Astrocyte (in vitro differentiated cells and primary cell): Measurements from ENCODE around the gene SPO11. TPM values are rescaled to one million over a fixed set of nuclear protein-coding genes. Genes with fewer than 3 reads are reported as not detected.
"Not testable (repeated sequence)": the region's sequence is repeated elsewhere in the genome, so short reads cannot be mapped to it uniquely, and the experiment has no call there.

Source experiments
- DNase-seq: peaks from one replicate; pipeline ENCODE4 v3.0.0-alpha.2; 2010; ENCODE audit warnings: low read depth
- FAIRE-seq: peaks from 2 replicates; lab custom pipeline; 2011; peaks lifted over from hg19 to GRCh38; lab: Jason Lieb, UNC
- H2AFZ ChIP-seq: 2 replicates; pipeline ENCODE4 v1.6.0; 2012; ENCODE audit warnings: low read depth, low read length, inconsistent platforms
- H3K27ac ChIP-seq: 2 replicates; pipeline ENCODE4 v1.5.1; 2011; ENCODE audit warnings: low read depth, low read length, inconsistent platforms
- H3K27me3 ChIP-seq: 2 replicates; pipeline ENCODE4 v1.6.0; 2011; ENCODE audit warnings: low read length, inconsistent platforms; ENCODE audit not compliant: insufficient read depth
- H3K36me3 ChIP-seq: 2 replicates; pipeline ENCODE4 v1.5.1; 2011; ENCODE audit warnings: low read length, inconsistent platforms; ENCODE audit not compliant: insufficient read depth
- H3K4me1 ChIP-seq: 2 replicates; pipeline ENCODE4 v1.5.1; 2011; ENCODE audit warnings: low read length, inconsistent platforms; ENCODE audit not compliant: insufficient read depth
- H3K4me2 ChIP-seq: 2 replicates; pipeline ENCODE4 v1.6.0; 2012; ENCODE audit warnings: low read length, inconsistent platforms
- H3K4me3 ChIP-seq: 2 replicates; pipeline ENCODE4 v1.5.1; 2011; ENCODE audit warnings: low read depth, mild to moderate bottlenecking, low read length, inconsistent platforms; ENCODE audit not compliant: insufficient read depth
- H3K79me2 ChIP-seq: 2 replicates; pipeline ENCODE4 v1.6.0; 2012; ENCODE audit warnings: mild to moderate bottlenecking, low read length, inconsistent platforms; ENCODE audit not compliant: insufficient read depth
- H3K9ac ChIP-seq: 2 replicates; pipeline ENCODE4 v1.6.0; 2012; ENCODE audit warnings: mild to moderate bottlenecking, low read length, inconsistent platforms
- H3K9me3 ChIP-seq: 2 replicates; pipeline ENCODE4 v1.5.1; 2012; ENCODE audit warnings: low read depth, mild to moderate bottlenecking, low read length, inconsistent platforms; ENCODE audit not compliant: insufficient read depth
- H4K20me1 ChIP-seq: 2 replicates; pipeline ENCODE4 v1.6.0; 2012; ENCODE audit warnings: low read length, inconsistent platforms; ENCODE audit not compliant: insufficient read depth
- H3K27ac Mint-ChIP-seq: one replicate; pipeline ENCODE4 v1.8.0; 2021; ENCODE audit warnings: mild to moderate bottlenecking, mixed read lengths; ENCODE audit not compliant: unreplicated experiment
- H3K27me3 Mint-ChIP-seq: one replicate; pipeline ENCODE4 v1.8.0; 2021; ENCODE audit warnings: low read depth, mixed read lengths; ENCODE audit not compliant: unreplicated experiment
- H3K36me3 Mint-ChIP-seq: one replicate; pipeline ENCODE4 v1.8.0; 2021; ENCODE audit warnings: low read depth, mixed read lengths; ENCODE audit not compliant: unreplicated experiment
- H3K4me1 Mint-ChIP-seq: one replicate; pipeline ENCODE4 v1.8.0; 2021; ENCODE audit warnings: low read depth, mixed read lengths; ENCODE audit not compliant: unreplicated experiment
- H3K4me3 Mint-ChIP-seq: one replicate; pipeline ENCODE4 v1.8.0; 2021; ENCODE audit warnings: mild to moderate bottlenecking, moderate library complexity, mixed read lengths; ENCODE audit not compliant: unreplicated experiment
- H3K9me3 Mint-ChIP-seq: one replicate; pipeline ENCODE4 v1.8.0; 2021; ENCODE audit warnings: mild to moderate bottlenecking, mixed read lengths; ENCODE audit not compliant: unreplicated experiment
- EZH2 ChIP-seq: IDR thresholded peaks from 2 replicates; pipeline ENCODE4 v1.6.1; 2012; ENCODE audit warnings: mild to moderate bottlenecking, low read length, inconsistent platforms; ENCODE audit not compliant: insufficient read depth
- total RNA-seq: library from RNA; stranded (reverse); gene quantifications from 2 replicates; pipeline ENCODE4 v1.2.1, GENCODE V29; 2021
- TF ChIP-seq, protein P1 (sequence below): IDR thresholded peaks from 2 replicates; pipeline ENCODE4 v1.5.1; 2011; ENCODE audit warnings: low read depth, mild to moderate bottlenecking, inconsistent platforms, low read length, moderate library complexity; ENCODE audit not compliant: insufficient read depth

SPO11 gene
- total RNA-seq, 1 donor from 2014 or later = not detected

DNA sequence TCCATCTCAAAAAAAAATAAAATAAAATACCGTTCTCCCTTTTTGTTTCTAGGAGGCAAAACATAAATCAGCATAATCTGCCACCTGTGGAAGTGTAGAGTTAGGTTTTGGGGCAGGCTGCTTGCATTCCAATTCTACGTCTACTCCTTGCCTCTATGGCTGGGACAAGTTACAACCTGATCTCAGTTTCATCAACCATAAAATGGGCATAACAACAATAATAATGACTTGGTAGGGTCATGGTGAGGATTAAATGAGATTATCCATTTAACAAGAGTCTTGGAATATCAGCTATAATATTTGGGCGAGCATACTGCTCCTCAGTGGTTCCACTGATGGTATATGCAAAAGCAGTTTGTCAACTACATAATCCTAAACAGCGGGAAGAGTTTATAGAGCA is 17.8 kb downstream of the SPO11 start:
- no peaks in the 10 kb centered on the region for H3K9me3 ChIP-seq
- no peaks in the 10 kb centered on the region for H3K36me3 ChIP-seq
- H3K79me2 ChIP-seq = peaks cover 14% of the 10 kb centered on the region
- H3K27me3 ChIP-seq = no peaks in the 10 kb centered on the region
- no peak overlapping the region for H3K4me3 ChIP-seq
- no peak overlapping the region for H3K27ac Mint-ChIP-seq
- H3K36me3 Mint-ChIP-seq = no peaks in the 10 kb centered on the region
- H2AFZ ChIP-seq = no peak overlapping the region
- no peak for TF ChIP-seq EZH2
- TF ChIP-seq, protein P1, sequence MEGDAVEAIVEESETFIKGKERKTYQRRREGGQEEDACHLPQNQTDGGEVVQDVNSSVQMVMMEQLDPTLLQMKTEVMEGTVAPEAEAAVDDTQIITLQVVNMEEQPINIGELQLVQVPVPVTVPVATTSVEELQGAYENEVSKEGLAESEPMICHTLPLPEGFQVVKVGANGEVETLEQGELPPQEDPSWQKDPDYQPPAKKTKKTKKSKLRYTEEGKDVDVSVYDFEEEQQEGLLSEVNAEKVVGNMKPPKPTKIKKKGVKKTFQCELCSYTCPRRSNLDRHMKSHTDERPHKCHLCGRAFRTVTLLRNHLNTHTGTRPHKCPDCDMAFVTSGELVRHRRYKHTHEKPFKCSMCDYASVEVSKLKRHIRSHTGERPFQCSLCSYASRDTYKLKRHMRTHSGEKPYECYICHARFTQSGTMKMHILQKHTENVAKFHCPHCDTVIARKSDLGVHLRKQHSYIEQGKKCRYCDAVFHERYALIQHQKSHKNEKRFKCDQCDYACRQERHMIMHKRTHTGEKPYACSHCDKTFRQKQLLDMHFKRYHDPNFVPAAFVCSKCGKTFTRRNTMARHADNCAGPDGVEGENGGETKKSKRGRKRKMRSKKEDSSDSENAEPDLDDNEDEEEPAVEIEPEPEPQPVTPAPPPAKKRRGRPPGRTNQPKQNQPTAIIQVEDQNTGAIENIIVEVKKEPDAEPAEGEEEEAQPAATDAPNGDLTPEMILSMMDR = no peak
- H3K4me3 Mint-ChIP-seq = no peak overlapping the region
- peaks cover 7% of the 10 kb centered on the region for H3K4me1 ChIP-seq
- peaks cover 4% of the 10 kb centered on the region for H3K27me3 Mint-ChIP-seq
- DNase-seq (no peak), FAIRE-seq (no peak)
- peaks cover 10% of the 10 kb centered on the region for H4K20me1 ChIP-seq
- H3K9me3 Mint-ChIP-seq = no peaks in the 10 kb centered on the region
- H3K9ac ChIP-seq = no peak overlapping the region
- no peak overlapping the region for H3K4me2 ChIP-seq
- no peak overlapping the region for H3K27ac ChIP-seq
- H3K4me1 Mint-ChIP-seq = peaks cover 6% of the 10 kb centered on the region

- H3K4me2 ChIP-seq, H3K27ac ChIP-seq, H3K36me3 ChIP-seq, H3K27ac Mint-ChIP-seq, H2AFZ ChIP-seq, H3K4me1 ChIP-seq, H3K9me3 Mint-ChIP-seq, H3K4me3 ChIP-seq, H3K36me3 Mint-ChIP-seq, H3K27me3 Mint-ChIP-seq, DNase-seq, FAIRE-seq, H3K9me3 ChIP-seq, H3K4me1 Mint-ChIP-seq, H3K4me3 Mint-ChIP-seq, H3K27me3 ChIP-seq, H3K9ac ChIP-seq: not testable (repeated sequence)
- peaks cover 20% of the 10 kb centered on the region for H4K20me1 ChIP-seq
- H3K79me2 ChIP-seq = peaks cover 23% of the 10 kb centered on the region
These were observed 18.8 kb downstream of the SPO11 start for GRCh38 chr20:57348200-57348921.

DNA sequence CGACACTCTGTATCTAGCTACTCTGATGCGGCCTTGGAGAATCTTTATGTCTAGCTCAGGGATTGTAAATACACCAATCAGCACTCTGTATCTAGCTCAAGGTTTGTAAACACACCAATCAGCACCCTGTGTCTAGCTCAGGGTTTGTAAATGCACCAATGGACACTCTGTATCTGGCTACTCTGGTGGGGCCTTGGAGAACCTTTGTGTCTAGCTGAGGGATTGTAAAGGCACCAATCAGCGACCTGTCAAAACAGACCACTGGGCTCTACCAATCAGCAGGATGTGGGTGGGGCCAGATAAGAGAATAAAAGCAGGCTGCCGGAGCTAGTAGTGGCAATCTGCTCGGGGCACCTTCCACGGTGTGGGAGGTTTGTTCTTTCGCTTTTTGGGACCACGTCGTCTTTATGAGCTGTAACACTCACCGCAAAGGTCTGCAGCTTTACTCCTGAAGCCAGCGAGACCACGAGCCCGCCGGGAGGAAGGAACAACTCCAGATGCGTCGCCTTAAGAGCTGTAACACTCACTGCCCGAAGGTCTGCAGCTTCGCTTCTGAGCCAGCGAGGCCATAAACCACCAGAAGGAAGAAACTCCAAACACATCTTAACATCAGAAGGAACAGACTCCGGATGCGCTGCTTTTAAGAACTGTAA is 19.4 kb downstream of the SPO11 start:
- not testable (repeated sequence) for H3K4me3 ChIP-seq, FAIRE-seq, H3K27ac ChIP-seq, H3K9me3 Mint-ChIP-seq, H3K36me3 ChIP-seq, H3K9ac ChIP-seq, H3K27me3 Mint-ChIP-seq, H2AFZ ChIP-seq, DNase-seq, H3K4me2 ChIP-seq, H3K36me3 Mint-ChIP-seq, H3K9me3 ChIP-seq, H3K27ac Mint-ChIP-seq, H3K4me3 Mint-ChIP-seq, H3K27me3 ChIP-seq, H3K4me1 ChIP-seq, H3K4me1 Mint-ChIP-seq
- H4K20me1 ChIP-seq = peaks cover 24% of the 10 kb centered on the region
- H3K79me2 ChIP-seq = peaks cover 30% of the 10 kb centered on the region
